Activated naive CD8-positive, alpha-beta T cell treated with anti-CD3 and anti-CD28 coated beads, Interleukin-2, amount 50 U/mL, for 24 hours (primary cell): ENCODE data around the gene OLIG1.

ENCODE experiments used
- ATAC-seq: fragments of 150-1000 bp; cut with Tn5 transposase; one replicate; pipeline ENCODE4 v1.10.0; 2021
- DNase-seq: peaks from one replicate; pipeline ENCODE4 v3.0.0; 2021
- H3K27ac Mint-ChIP-seq: one replicate; pipeline ENCODE4 v1.8.0; 2021; ENCODE audit warnings: mild to moderate bottlenecking, mixed read lengths
- H3K27me3 Mint-ChIP-seq: one replicate; pipeline ENCODE4 v1.8.0; 2021; ENCODE audit warnings: mixed read lengths
- H3K36me3 Mint-ChIP-seq: one replicate; pipeline ENCODE4 v1.8.0; 2021; ENCODE audit warnings: low read depth, mixed read lengths
- H3K4me1 Mint-ChIP-seq: one replicate; pipeline ENCODE4 v1.8.0; 2021; ENCODE audit warnings: mixed read lengths
- H3K4me3 Mint-ChIP-seq: one replicate; pipeline ENCODE4 v1.8.0; 2021; ENCODE audit warnings: mild to moderate bottlenecking, moderate library complexity, mixed read lengths
- H3K9me3 Mint-ChIP-seq: one replicate; pipeline ENCODE4 v1.8.0; 2021; ENCODE audit warnings: mixed read lengths

The OLIG1 gene

GRCh38 chr21:33114276-33114675 is 44.3 kb downstream of the OLIG1 start:
- Mint-ChIP-seq H3K4me1 (peaks cover 16% of the 10 kb centered on the region), H3K4me3 (no peak overlapping the region), H3K9me3 (no peaks in the 10 kb centered on the region), H3K36me3 (no peaks in the 10 kb centered on the region), H3K27me3 (peaks cover 30% of the 10 kb centered on the region), H3K27ac (no peak overlapping the region)
- no peak for ATAC-seq
- no peak for DNase-seq

- peaks cover 12% of the 10 kb centered on the region for H3K4me1 Mint-ChIP-seq
- no peak overlapping the region for H3K27ac Mint-ChIP-seq
- H3K4me3 Mint-ChIP-seq, result no peak overlapping the region
- H3K9me3 Mint-ChIP-seq, result no peaks in the 10 kb centered on the region
- peaks cover 16% of the 10 kb centered on the region for H3K27me3 Mint-ChIP-seq
- no peaks in the 10 kb centered on the region for H3K36me3 Mint-ChIP-seq
- DNase-seq (no peak), ATAC-seq (no peak)
Measured at GRCh38 chr21:33115631-33116510, 45.9 kb downstream of the OLIG1 start.

DNA sequence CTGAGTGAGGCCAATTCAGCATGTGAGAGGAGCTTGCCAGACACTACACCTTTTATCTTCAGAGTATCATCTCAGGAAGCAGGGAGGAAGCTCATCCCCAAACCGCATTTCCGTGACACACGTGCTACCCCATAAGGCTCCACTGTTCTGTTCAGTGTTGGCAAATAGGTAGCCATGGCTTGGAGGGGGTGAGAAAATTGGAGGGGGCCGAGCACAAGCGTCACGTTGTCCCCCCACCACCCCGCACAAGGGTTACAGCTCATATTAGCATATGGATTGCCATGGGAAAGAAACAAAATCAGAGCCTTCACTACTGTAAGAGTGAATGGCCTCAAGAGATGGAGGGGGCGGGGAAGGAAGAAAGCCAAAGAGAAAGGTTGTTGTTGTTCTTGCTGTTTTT is 46.7 kb downstream of the OLIG1 start:
- peaks cover 9% of the 10 kb centered on the region for H3K27me3 Mint-ChIP-seq
- H3K36me3 Mint-ChIP-seq, result no peaks in the 10 kb centered on the region
- ATAC-seq (no peak), DNase-seq (no peak)
- H3K9me3 Mint-ChIP-seq, result no peaks in the 10 kb centered on the region
- H3K4me1 Mint-ChIP-seq, result peaks cover 12% of the 10 kb centered on the region
- H3K27ac Mint-ChIP-seq, result no peak overlapping the region
- H3K4me3 Mint-ChIP-seq, result no peak overlapping the region

DNA sequence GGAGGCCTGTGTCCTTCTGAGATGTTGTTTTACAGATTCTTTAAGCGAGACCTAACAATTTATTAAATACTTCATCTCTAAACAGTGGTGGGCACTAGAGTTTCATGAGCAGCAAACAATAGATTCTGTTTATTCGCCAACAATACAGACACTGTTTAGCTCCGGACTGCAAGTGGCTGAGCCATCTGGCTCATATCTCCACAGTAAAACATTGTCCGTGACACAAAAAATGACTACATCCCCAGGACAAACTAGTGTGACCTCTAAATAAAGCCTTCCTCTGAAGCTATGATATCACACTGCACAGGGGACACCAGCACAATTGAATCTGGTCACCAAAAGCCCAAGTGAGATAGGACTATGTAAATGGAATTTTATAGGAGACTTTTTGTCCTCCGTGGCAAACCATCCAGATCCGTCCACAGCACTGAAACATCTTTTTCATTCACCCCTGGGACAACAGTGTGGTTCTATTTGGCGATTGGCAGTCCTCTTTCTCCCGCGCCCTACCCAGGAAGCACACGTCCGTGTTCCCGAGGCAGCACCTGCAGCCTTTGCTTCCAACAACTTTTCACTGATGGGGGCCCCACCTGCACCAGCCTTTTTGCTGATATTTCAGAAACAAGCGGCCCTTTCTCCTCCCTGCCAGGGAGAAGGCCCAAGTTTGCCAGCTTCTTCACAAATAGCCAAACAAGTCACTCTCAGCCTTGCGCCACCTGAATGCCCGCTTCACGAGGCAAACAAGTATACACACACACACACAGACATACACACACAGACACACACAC is 47.4 kb downstream of the OLIG1 start:
- Mint-ChIP-seq H3K4me1 (peaks cover 12% of the 10 kb centered on the region), H3K4me3 (no peak overlapping the region), H3K27me3 (peaks cover 5% of the 10 kb centered on the region), H3K36me3 (no peaks in the 10 kb centered on the region), H3K27ac (no peak overlapping the region), H3K9me3 (no peaks in the 10 kb centered on the region)
- ATAC-seq, result no peak
- no peak for DNase-seq
